A549 (cell line): ENCODE measurements around the gene SH3BP5. TPM values are rescaled to one million over a fixed set of nuclear protein-coding genes. Genes with fewer than 3 reads are reported as not detected.

Experiments
- ATAC-seq, 2 experiments: fragments of 200-7000 bp in 1 of 2; fragments of >200 bp in 1 of 2; cut with Nextera tagmentation in 1 of 2; cut with Tn5 transposase in 1 of 2; 3 replicates each; pipeline versions ENCODE4 v1.8.0 to v1.9.1; 2018 to 2020; ENCODE audit warnings: mild to moderate bottlenecking in 1 of 2, moderate library complexity in 1 of 2
- CTCF ChIA-PET: fragments of 300-600 bp; sonication (Branson Sonifier 250); formaldehyde crosslinking; extraction: SDS; loops from one replicate; lab custom pipeline; 2021; ENCODE audit warnings: antibody characterized with exemption, inconsistent platforms; lab: Yijun Ruan, JAX
- POLR2A ChIA-PET: fragments of 350-600 bp; formaldehyde crosslinking; extraction: SDS; loops from one replicate; lab custom pipeline; 2021; ENCODE audit warnings: antibody characterized with exemption, inconsistent platforms; lab: Yijun Ruan, JAX
- DNase-seq, 2 experiments: peaks; one replicate each; pipeline versions ENCODE4 v3.0.0 to v3.0.0-alpha.2; 2011 to 2016; ENCODE audit warnings: low read depth in 1 of 2, low spot score in 1 of 2
- FAIRE-seq: peaks from 2 replicates; lab custom pipeline; 2011; peaks lifted over from hg19 to GRCh38; lab: Jason Lieb, UNC
- H3K27ac ChIP-seq, 2 experiments: fragments of >200 bp; sonication (Bioruptor Twin); formaldehyde crosslinking; 3 replicates each; pipeline ENCODE4 v1.5.1; 2016 to 2017
- H3K4me1 ChIP-seq: fragments of >200 bp; sonication (Bioruptor Twin); formaldehyde crosslinking; 3 replicates; pipeline ENCODE4 v1.6.1; 2016
- H3K4me2 ChIP-seq: fragments of >200 bp; sonication (Bioruptor Twin); formaldehyde crosslinking; 3 replicates; pipeline ENCODE4 v1.6.1; 2016
- H3K4me3 ChIP-seq: fragments of >200 bp; sonication (Bioruptor Twin); formaldehyde crosslinking; 3 replicates; pipeline ENCODE4 v1.5.1; 2016
- H3K9me3 ChIP-seq: fragments of >200 bp; sonication (Bioruptor Twin); formaldehyde crosslinking; 3 replicates; pipeline ENCODE4 v1.6.1; 2016
- CEBPB ChIP-seq, 2 experiments: fragments of >200 bp in 1 of 2; sonication (Bioruptor Twin) in 1 of 2; formaldehyde crosslinking in 1 of 2; IDR thresholded peaks; 2 replicates each; pipeline ENCODE4 v1.6.1; 2012 to 2016
- ESRRA ChIP-seq: fragments of 150-350 bp; IDR thresholded peaks from 2 replicates; pipeline ENCODE4 v1.6.1; 2014; ENCODE audit warnings: mild to moderate bottlenecking, low read length, borderline replicate concordance
- FOSB ChIP-seq: fragments of 250-450 bp; sonication (Bioruptor Pico); IDR thresholded peaks from 2 replicates; pipeline ENCODE4 v1.5.0; 2020; ENCODE audit warnings: mild to moderate bottlenecking, moderate library complexity
- HDAC2 ChIP-seq: fragments of 200-600 bp; sonication (generic); IDR thresholded peaks from 2 replicates; pipeline ENCODE4 v1.6.1; 2016
- HOXB5 ChIP-seq: fragments of 250-450 bp; sonication (Bioruptor Pico); IDR thresholded peaks from 2 replicates; pipeline ENCODE4 v1.5.0; 2020; ENCODE audit warnings: mild to moderate bottlenecking, moderate library complexity
- JUN ChIP-seq, 2 experiments: fragments of >200 bp; sonication (Bioruptor Twin); formaldehyde crosslinking; IDR thresholded peaks; 2 replicates in 1 of 2; 3 replicates in 1 of 2; pipeline ENCODE4 v1.6.1; 2016 to 2017
- KDM5A ChIP-seq: fragments of 200-600 bp; sonication (generic); IDR thresholded peaks from 2 replicates; pipeline ENCODE4 v1.6.1; 2016; ENCODE audit warnings: antibody characterized with exemption, mild to moderate bottlenecking
- MAFK ChIP-seq: fragments of 450-650 bp; IDR thresholded peaks from 2 replicates; pipeline ENCODE4 v1.6.1; 2014; ENCODE audit not compliant: partially characterized antibody
- NFE2L2 ChIP-seq: fragments of 150-350 bp; conservative IDR thresholded peaks from 2 replicates; pipeline ENCODE4 v1.6.1; 2014; ENCODE audit warnings: low read length
- NR3C1 ChIP-seq: fragments of >200 bp; sonication (Bioruptor Twin); formaldehyde crosslinking; IDR thresholded peaks from 3 replicates; pipeline ENCODE4 v1.6.1; 2017
- POLR2AphosphoS2 ChIP-seq: conservative IDR thresholded peaks from 2 replicates; pipeline ENCODE4 v1.6.1; 2012; ENCODE audit warnings: low read length, improper control_type of control experiment, inconsistent platforms
- RARB ChIP-seq: fragments of 250-450 bp; sonication (Bioruptor Pico); IDR thresholded peaks from 2 replicates; pipeline ENCODE4 v1.8.0; 2021; ENCODE audit warnings: mild to moderate bottlenecking, moderate library complexity
- RCOR1 ChIP-seq: fragments of 150-350 bp; IDR thresholded peaks from 2 replicates; pipeline ENCODE4 v1.6.1; 2014; ENCODE audit warnings: antibody characterized with exemption, low read length, low read depth
- RNF2 ChIP-seq: fragments of 200-600 bp; sonication (generic); IDR thresholded peaks from 2 replicates; pipeline ENCODE4 v1.6.1; 2016; ENCODE audit warnings: low read depth, mild to moderate bottlenecking, antibody characterized with exemption, moderate library complexity, borderline replicate concordance
- TFCP2L1 ChIP-seq: fragments of 250-450 bp; sonication (Bioruptor Pico); IDR thresholded peaks from 2 replicates; pipeline ENCODE4 v1.5.0; 2021; ENCODE audit warnings: mild to moderate bottlenecking
- ZC3H11A ChIP-seq: fragments of 450-650 bp; IDR thresholded peaks from 2 replicates; pipeline ENCODE4 v1.6.1; 2014; ENCODE audit warnings: antibody characterized with exemption, mild to moderate bottlenecking
- ZFP36 ChIP-seq: fragments of 450-650 bp; IDR thresholded peaks from 2 replicates; pipeline ENCODE4 v1.6.1; 2014; ENCODE audit warnings: borderline replicate concordance; ENCODE audit not compliant: partially characterized antibody
- ZNF302 ChIP-seq: fragments of 250-450 bp; sonication (Bioruptor Pico); IDR thresholded peaks from 2 replicates; pipeline ENCODE4 v1.9.0; 2021; ENCODE audit warnings: inconsistent platforms, mild to moderate bottlenecking, moderate library complexity
- WGBS: methylation state at CpG from one replicate; pipeline ENCODE4 v1.1.6; 2017; ENCODE audit errors: missing lambda C conversion rate; 5-methylcytosine and 5-hydroxymethylcytosine counted together
- polyA plus RNA-seq, 4 experiments: library from polyadenylated mRNA; depleted of rRNA in 3 of 4; stranded (reverse); fragments of >200 nt; fragmentation: RNase III in 1 of 4; extraction: RNeasy Plus Mini Kit Qiagen cat#74134 plus additional on column Dnase treatment in 1 of 4; gene quantifications; 2 replicates in 3 of 4; 3 replicates in 1 of 4; pipeline ENCODE4 v1.2.3, GENCODE V29; 2011 to 2017
- TF ChIP-seq, protein P1 (sequence below): fragments of 250-450 bp; sonication (Bioruptor Pico); IDR thresholded peaks from 2 replicates; pipeline ENCODE4 v1.5.0; 2020; ENCODE audit warnings: low read depth, mild to moderate bottlenecking, moderate library complexity
- TF ChIP-seq, protein P2 (sequence below): IDR thresholded peaks from 2 replicates; pipeline ENCODE4 v1.6.1; 2012
- TF ChIP-seq, protein P3 (sequence below): fragments of 250-450 bp; sonication (Bioruptor Pico); IDR thresholded peaks from 2 replicates; pipeline ENCODE4 v1.5.0; 2021; ENCODE audit warnings: mild to moderate bottlenecking, moderate library complexity, borderline replicate concordance
- TF ChIP-seq, protein P4 (sequence below): IDR thresholded peaks from 2 replicates; pipeline ENCODE4 v1.6.1; 2012
- TF ChIP-seq, protein P5 (sequence below): IDR thresholded peaks from 2 replicates; pipeline ENCODE4 v1.6.1; 2012; ENCODE audit warnings: low read depth, borderline replicate concordance

Gene SH3BP5
- polyA plus RNA-seq, 2 of the 4 experiments (the other 2 are of a cell fraction): 10.9 to 16.0 TPM

DNA sequence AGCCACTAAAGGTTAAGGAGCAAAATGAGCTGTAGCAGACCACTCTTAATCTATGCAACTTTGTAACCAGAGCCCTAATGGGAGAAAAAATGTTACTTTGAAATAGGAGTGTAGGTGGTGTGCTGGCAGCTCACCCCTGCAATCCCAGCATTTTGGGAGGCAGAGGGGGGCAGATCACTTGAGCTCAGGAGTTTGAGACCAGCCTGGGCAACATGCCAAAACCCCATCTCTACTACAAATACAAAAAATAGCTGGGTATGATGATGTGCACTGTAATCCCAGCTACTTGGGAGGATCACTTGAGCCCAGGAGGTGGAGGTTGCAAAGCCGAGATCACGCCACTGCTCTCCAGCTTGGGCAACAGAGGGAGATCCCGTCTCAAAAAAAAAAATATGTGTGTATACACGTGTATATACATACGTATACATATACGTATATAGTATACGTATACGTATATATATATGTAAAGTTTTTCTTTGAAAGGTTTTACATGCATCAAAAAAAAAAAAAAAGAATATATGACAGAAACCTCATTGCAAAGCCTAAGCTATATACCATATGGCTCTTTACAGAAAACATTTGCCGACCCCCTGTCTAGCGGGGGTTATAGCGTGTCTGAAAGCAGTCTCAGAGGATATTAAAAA lies 110.7 kb downstream of the SH3BP5 start:
- no peak overlapping the region for H3K4me3 ChIP-seq
- no peak overlapping the region for H3K27ac ChIP-seq
- no peak overlapping the region for H3K4me2 ChIP-seq
- DNase-seq (no peak), ATAC-seq (no peak), FAIRE-seq (no peak)
- ChIA-PET POLR2A (no interaction called here), CTCF (interaction anchor here (1.3 to 2.0 kb wide), 6 partner anchors 13 to 336 kb away, joined by 3 to 7 read pairs (median 4); partner anchors contain the start of gene CAPN7)
- 94% methylated on average over 11 of the region's 11 CpGs for WGBS
- peaks cover 9% of the 10 kb centered on the region; the same call in 1 of the 3 replicates for H3K4me1 ChIP-seq
- TF ChIP-seq, protein P1, sequence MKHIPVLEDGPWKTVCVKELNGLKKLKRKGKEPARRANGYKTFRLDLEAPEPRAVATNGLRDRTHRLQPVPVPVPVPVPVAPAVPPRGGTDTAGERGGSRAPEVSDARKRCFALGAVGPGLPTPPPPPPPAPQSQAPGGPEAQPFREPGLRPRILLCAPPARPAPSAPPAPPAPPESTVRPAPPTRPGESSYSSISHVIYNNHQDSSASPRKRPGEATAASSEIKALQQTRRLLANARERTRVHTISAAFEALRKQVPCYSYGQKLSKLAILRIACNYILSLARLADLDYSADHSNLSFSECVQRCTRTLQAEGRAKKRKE (CRISPR knock-in tag): no peak
- no peak for TF ChIP-seq CEBPB (IDR thresholded peaks at IDR 0.05)
- no peak for TF ChIP-seq MAFK
- TF ChIP-seq ZNF302: no peak
- TF ChIP-seq KDM5A: no peak
- no peak for TF ChIP-seq HDAC2
- TF ChIP-seq RCOR1: no peak
- TF ChIP-seq NFE2L2: no peak
- no peak for TF ChIP-seq POLR2AphosphoS2
- no peak for TF ChIP-seq RARB (CRISPR knock-in tag)
- TF ChIP-seq RNF2: no peak
- TF ChIP-seq ZC3H11A: no peak
- TF ChIP-seq, protein P2, sequence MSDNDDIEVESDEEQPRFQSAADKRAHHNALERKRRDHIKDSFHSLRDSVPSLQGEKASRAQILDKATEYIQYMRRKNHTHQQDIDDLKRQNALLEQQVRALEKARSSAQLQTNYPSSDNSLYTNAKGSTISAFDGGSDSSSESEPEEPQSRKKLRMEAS: no peak
- TF ChIP-seq ZFP36: no peak
- TF ChIP-seq, protein P3, sequence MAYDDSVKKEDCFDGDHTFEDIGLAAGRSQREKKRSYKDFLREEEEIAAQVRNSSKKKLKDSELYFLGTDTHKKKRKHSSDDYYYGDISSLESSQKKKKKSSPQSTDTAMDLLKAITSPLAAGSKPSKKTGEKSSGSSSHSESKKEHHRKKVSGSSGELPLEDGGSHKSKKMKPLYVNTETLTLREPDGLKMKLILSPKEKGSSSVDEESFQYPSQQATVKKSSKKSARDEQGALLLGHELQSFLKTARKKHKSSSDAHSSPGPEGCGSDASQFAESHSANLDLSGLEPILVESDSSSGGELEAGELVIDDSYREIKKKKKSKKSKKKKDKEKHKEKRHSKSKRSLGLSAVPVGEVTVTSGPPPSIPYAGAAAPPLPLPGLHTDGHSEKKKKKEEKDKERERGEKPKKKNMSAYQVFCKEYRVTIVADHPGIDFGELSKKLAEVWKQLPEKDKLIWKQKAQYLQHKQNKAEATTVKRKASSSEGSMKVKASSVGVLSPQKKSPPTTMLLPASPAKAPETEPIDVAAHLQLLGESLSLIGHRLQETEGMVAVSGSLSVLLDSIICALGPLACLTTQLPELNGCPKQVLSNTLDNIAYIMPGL (CRISPR knock-in tag): no peak
- no peak for TF ChIP-seq ESRRA
- TF ChIP-seq, protein P4, sequence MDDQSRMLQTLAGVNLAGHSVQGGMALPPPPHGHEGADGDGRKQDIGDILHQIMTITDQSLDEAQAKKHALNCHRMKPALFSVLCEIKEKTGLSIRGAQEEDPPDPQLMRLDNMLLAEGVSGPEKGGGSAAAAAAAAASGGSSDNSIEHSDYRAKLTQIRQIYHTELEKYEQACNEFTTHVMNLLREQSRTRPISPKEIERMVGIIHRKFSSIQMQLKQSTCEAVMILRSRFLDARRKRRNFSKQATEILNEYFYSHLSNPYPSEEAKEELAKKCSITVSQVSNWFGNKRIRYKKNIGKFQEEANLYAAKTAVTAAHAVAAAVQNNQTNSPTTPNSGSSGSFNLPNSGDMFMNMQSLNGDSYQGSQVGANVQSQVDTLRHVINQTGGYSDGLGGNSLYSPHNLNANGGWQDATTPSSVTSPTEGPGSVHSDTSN: no peak
- TF ChIP-seq FOSB: no peak
- no peaks in the 10 kb centered on the region for H3K9me3 ChIP-seq

DNA sequence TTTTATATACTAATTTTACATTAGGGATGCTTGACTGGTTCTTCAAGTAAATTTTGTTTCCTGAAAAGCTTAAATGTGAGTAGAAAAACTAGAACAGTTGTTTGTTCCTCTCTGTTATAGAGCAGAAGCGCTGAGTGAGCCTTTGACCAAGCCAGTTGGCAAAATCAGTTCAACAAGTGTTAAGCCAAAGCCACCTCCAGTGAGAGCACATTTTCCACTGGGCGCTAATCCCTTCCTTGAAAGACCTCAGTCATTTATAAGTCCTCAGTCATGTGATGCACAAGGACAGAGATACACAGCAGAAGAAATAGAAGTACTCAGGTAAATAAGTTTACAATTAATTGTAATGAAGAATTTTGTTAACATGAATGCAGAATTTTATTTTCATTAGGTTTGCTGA lies 111.7 kb downstream of the SH3BP5 start:
- CTCF ChIA-PET: interaction anchor here (2.0 to 2.1 kb wide), 2 partner anchors 17 to 47 kb away, joined by 5 to 6 read pairs; no protein-coding TSS in a partner anchor
- peaks cover 9% of the 10 kb centered on the region; the same call in 1 of the 3 replicates for H3K4me1 ChIP-seq
- no peak overlapping the region for H3K4me2 ChIP-seq
- H3K4me3 ChIP-seq: no peak overlapping the region
- FAIRE-seq: no peak
- POLR2A ChIA-PET: interaction anchor here (0.7 kb wide), 1 partner anchor 67 kb away, joined by 3 read pairs; no protein-coding TSS in a partner anchor
- no peak for TF ChIP-seq HOXB5 (CRISPR knock-in tag)
- no peak for TF ChIP-seq JUN (IDR thresholded peaks at IDR 0.05)
- TF ChIP-seq, protein P5, sequence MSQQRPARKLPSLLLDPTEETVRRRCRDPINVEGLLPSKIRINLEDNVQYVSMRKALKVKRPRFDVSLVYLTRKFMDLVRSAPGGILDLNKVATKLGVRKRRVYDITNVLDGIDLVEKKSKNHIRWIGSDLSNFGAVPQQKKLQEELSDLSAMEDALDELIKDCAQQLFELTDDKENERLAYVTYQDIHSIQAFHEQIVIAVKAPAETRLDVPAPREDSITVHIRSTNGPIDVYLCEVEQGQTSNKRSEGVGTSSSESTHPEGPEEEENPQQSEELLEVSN: no peak
- TF ChIP-seq FOSB: no peak
- TF ChIP-seq NR3C1: no peak
- TF ChIP-seq TFCP2L1 (CRISPR knock-in tag): no peak
- TF ChIP-seq, protein P2: no peak
- TF ChIP-seq, protein P4: no peak
- TF ChIP-seq ZNF302: no peak
- 88% methylated on average over 2 of the region's 2 CpGs for WGBS
- DNase-seq: no peak
- H3K9me3 ChIP-seq: no peaks in the 10 kb centered on the region
- no peak for ATAC-seq
- H3K27ac ChIP-seq: no peak overlapping the region
